SK-N-SH treated with all-trans-retinoic acid at 6 μM for 48 hours (cell line): ENCODE results near the gene LMAN2.

Source experiments
- ATAC-seq: fragments of 200-7000 bp; cut with Tn5 transposase; 3 replicates; pipeline ENCODE4 v1.9.1; 2020; ENCODE audit warnings: mild to moderate bottlenecking, moderate library complexity
- ARNTL ChIP-seq: fragments of 450-650 bp; formaldehyde crosslinking; IDR thresholded peaks from 2 replicates; pipeline ENCODE4 v1.5.0; 2020; ENCODE audit warnings: low read depth, mild to moderate bottlenecking, moderate library complexity, borderline replicate concordance
- BACH2 ChIP-seq: fragments of 250-450 bp; sonication (Bioruptor Pico); IDR thresholded peaks from 2 replicates; pipeline ENCODE4 v1.9.0; 2021; ENCODE audit warnings: mild to moderate bottlenecking, borderline replicate concordance
- CSDC2 ChIP-seq: fragments of 250-450 bp; sonication (Bioruptor Pico); IDR thresholded peaks from 2 replicates; pipeline ENCODE4 v1.5.0; 2020; ENCODE audit warnings: mild to moderate bottlenecking, moderate library complexity
- CSRNP3 ChIP-seq: fragments of 250-450 bp; sonication (Bioruptor Pico); IDR thresholded peaks from 2 replicates; pipeline ENCODE4 v1.5.1; 2021; ENCODE audit warnings: mild to moderate bottlenecking, moderate library complexity
- ESRRG ChIP-seq: fragments of 250-450 bp; sonication (Bioruptor Pico); IDR thresholded peaks from 2 replicates; pipeline ENCODE4 v1.6.1; 2021; ENCODE audit warnings: mild to moderate bottlenecking
- GLIS3 ChIP-seq: fragments of 250-450 bp; sonication (Bioruptor Pico); IDR thresholded peaks from 2 replicates; pipeline ENCODE4 v1.5.0; 2020; ENCODE audit warnings: mild to moderate bottlenecking, moderate library complexity
- ISL1 ChIP-seq: fragments of 250-450 bp; sonication (Bioruptor Pico); IDR thresholded peaks from 2 replicates; pipeline ENCODE4 v2.1.2; 2022; ENCODE audit warnings: mild to moderate bottlenecking, moderate library complexity
- OSR1 ChIP-seq: fragments of 250-450 bp; sonication (Bioruptor Pico); IDR thresholded peaks from 2 replicates; pipeline ENCODE4 v1.8.0; 2022; ENCODE audit warnings: moderate library complexity, mild to moderate bottlenecking, inconsistent platforms
- PATZ1 ChIP-seq: fragments of 250-450 bp; sonication (Bioruptor Pico); IDR thresholded peaks from 2 replicates; pipeline ENCODE4 v1.8.0; 2020; ENCODE audit warnings: mild to moderate bottlenecking, moderate library complexity, borderline replicate concordance
- POU6F1 ChIP-seq: fragments of 250-450 bp; sonication (Bioruptor Pico); IDR thresholded peaks from 2 replicates; pipeline ENCODE4 v1.8.0; 2021; ENCODE audit warnings: low read depth, mild to moderate bottlenecking, moderate library complexity, borderline replicate concordance
- PPARA ChIP-seq: fragments of 250-450 bp; sonication (Bioruptor Pico); IDR thresholded peaks from 2 replicates; pipeline ENCODE4 v1.5.0; 2020; ENCODE audit warnings: mild to moderate bottlenecking, borderline replicate concordance
- RARB ChIP-seq: fragments of 250-450 bp; sonication (Bioruptor Pico); IDR thresholded peaks from 2 replicates; pipeline ENCODE4 v1.8.0; 2021; ENCODE audit warnings: mild to moderate bottlenecking, moderate library complexity
- SNAI2 ChIP-seq: fragments of 250-450 bp; sonication (Bioruptor Pico); IDR thresholded peaks from 2 replicates; pipeline ENCODE4 v1.5.0; 2020; ENCODE audit warnings: mild to moderate bottlenecking, moderate library complexity
- TCF4 ChIP-seq: fragments of 250-450 bp; sonication (Bioruptor Pico); IDR thresholded peaks from 2 replicates; pipeline ENCODE4 v1.8.0; 2021; ENCODE audit warnings: mild to moderate bottlenecking, moderate library complexity, borderline replicate concordance
- TOX ChIP-seq: fragments of 250-450 bp; sonication (Bioruptor Pico); IDR thresholded peaks from 2 replicates; pipeline ENCODE4 v1.8.0; 2021; ENCODE audit warnings: mild to moderate bottlenecking, moderate library complexity, borderline replicate concordance
- TSHZ2 ChIP-seq: fragments of 250-450 bp; sonication (Bioruptor Pico); IDR thresholded peaks from 2 replicates; pipeline ENCODE4 v1.5.0; 2020; ENCODE audit warnings: mild to moderate bottlenecking, moderate library complexity
- ZC3H10 ChIP-seq: fragments of 250-450 bp; sonication (Bioruptor Pico); IDR thresholded peaks from 2 replicates; pipeline ENCODE4 v1.5.1; 2021; ENCODE audit warnings: mild to moderate bottlenecking, moderate library complexity
- ZFP3 ChIP-seq: fragments of 250-450 bp; sonication (Bioruptor Pico); IDR thresholded peaks from 2 replicates; pipeline ENCODE4 v1.5.0; 2020; ENCODE audit warnings: mild to moderate bottlenecking, moderate library complexity
- ZFP30 ChIP-seq: fragments of 450-650 bp; formaldehyde crosslinking; IDR thresholded peaks from 2 replicates; pipeline ENCODE4 v1.5.0; 2022; ENCODE audit warnings: mild to moderate bottlenecking, moderate library complexity
- ZNF565 ChIP-seq: fragments of 450-650 bp; formaldehyde crosslinking; conservative IDR thresholded peaks from 2 replicates; pipeline ENCODE4 v1.5.0; 2020; ENCODE audit warnings: low read depth, mild to moderate bottlenecking, moderate library complexity
- ZNF70 ChIP-seq: fragments of 450-650 bp; formaldehyde crosslinking; IDR thresholded peaks from 2 replicates; pipeline ENCODE4 v1.5.0; 2020; ENCODE audit warnings: mild to moderate bottlenecking, moderate library complexity
- TF ChIP-seq, protein P1 (sequence below): fragments of 250-450 bp; sonication (Bioruptor Pico); IDR thresholded peaks from 2 replicates; pipeline ENCODE4 v1.5.1; 2020; ENCODE audit warnings: low read depth, mild to moderate bottlenecking, moderate library complexity

Gene LMAN2

DNA sequence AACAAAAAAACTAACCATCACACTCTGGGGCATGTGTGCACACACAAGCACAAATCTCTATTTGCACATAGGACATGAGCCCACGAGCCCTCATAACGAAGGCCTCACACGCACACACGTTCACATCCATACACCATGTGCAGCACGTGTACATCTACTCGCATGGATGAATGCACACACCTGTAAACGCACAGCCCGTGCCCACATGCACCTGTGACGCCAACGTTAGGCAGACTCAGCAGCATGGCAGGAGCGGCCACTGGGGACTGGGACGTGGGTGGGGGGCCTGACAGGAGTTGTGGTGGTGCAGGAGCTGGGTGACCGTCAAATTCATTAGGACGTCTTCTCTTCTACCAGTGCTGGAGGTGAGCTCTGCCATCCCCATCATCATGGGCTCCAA lies 35.9 kb upstream of the LMAN2 start (continued):
- TF ChIP-seq POU6F1 (CRISPR knock-in tag) (no peak), OSR1 (CRISPR knock-in tag) (no peak), ZFP3 (CRISPR knock-in tag) (no peak), ZFP30 (no peak), TOX (no peak), GLIS3 (no peak)
- TF ChIP-seq, protein P1, sequence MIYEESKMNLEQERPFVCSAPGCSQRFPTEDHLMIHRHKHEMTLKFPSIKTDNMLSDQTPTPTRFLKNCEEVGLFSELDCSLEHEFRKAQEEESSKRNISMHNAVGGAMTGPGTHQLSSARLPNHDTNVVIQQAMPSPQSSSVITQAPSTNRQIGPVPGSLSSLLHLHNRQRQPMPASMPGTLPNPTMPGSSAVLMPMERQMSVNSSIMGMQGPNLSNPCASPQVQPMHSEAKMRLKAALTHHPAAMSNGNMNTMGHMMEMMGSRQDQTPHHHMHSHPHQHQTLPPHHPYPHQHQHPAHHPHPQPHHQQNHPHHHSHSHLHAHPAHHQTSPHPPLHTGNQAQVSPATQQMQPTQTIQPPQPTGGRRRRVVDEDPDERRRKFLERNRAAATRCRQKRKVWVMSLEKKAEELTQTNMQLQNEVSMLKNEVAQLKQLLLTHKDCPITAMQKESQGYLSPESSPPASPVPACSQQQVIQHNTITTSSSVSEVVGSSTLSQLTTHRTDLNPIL (CRISPR knock-in tag): no peak

GRCh38 chr5:177386542-177386941 lies 35.1 kb upstream of the LMAN2 start:
- ATAC-seq: no peak
- no peak for TF ChIP-seq BACH2 (CRISPR knock-in tag)
- TF ChIP-seq PATZ1 (CRISPR knock-in tag): no peak
- TF ChIP-seq, all 23 proteins: peak for 0

GRCh38 chr5:177385720-177386119 lies 34.3 kb upstream of the LMAN2 start:
- ATAC-seq: no peak
- TF ChIP-seq TCF4 (CRISPR knock-in tag): no peak

DNA sequence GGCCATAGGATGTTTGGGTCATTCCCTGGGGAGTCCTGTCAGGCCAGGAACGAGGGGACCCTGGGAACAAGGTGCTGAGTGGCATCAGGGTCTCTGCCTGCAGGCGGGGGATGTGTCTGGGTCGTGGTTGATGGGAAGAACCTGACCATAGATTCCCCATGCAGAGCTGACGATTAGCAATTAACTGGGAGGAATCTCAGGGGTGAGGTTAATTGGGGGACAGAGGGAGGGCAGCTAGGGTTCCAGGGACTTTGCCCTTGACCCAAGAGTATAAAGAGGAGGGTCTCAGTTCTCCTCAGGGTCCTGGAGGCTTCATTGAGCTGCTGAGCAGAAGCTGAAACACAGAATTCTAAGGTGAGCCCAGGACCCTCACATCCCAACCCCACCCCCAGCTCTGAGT lies 32.7 kb upstream of the LMAN2 start, which contains the start of gene SLC34A1:
SLC34A1 (plus strand) TSS at position 301 of the 400 bp plus-strand sequence. CDS start 1,308 bp downstream, outside the sequence.
- no peak for TF ChIP-seq ZFP3 (CRISPR knock-in tag)
- TF ChIP-seq ESRRG (CRISPR knock-in tag): no peak
- TF ChIP-seq, protein P1 (CRISPR knock-in tag): no peak
- TF ChIP-seq GLIS3: no peak
- TF ChIP-seq ARNTL (CRISPR knock-in tag): no peak
- TF ChIP-seq SNAI2 (CRISPR knock-in tag): no peak
- TF ChIP-seq ZFP30: no peak
- no peak for TF ChIP-seq CSDC2
- TF ChIP-seq PPARA: no peak
- no peak for TF ChIP-seq ISL1 (CRISPR knock-in tag)
- TF ChIP-seq, all 23 proteins: peak for 0
- ATAC-seq: no peak

GRCh38 chr5:177383181-177383580 lies 31.7 kb upstream of the LMAN2 start:
- no peak for TF ChIP-seq ISL1 (CRISPR knock-in tag)
- no peak for TF ChIP-seq TSHZ2 (CRISPR knock-in tag)
- no peak for TF ChIP-seq ZNF70 (CRISPR knock-in tag)
- no peak for TF ChIP-seq ZNF565
- no peak for TF ChIP-seq ZC3H10 (CRISPR knock-in tag)
- no peak for TF ChIP-seq OSR1 (CRISPR knock-in tag)
- TF ChIP-seq RARB: no peak
- no peak for TF ChIP-seq BACH2 (CRISPR knock-in tag)
- no peak for TF ChIP-seq ESRRG (CRISPR knock-in tag)
- no peak for TF ChIP-seq CSRNP3
- no peak for TF ChIP-seq CSDC2
- no peak for TF ChIP-seq TCF4 (CRISPR knock-in tag)
- TF ChIP-seq ARNTL (CRISPR knock-in tag): no peak
- ATAC-seq: no peak
